ENCODE data around the gene NGRN.
"Not testable (repeated sequence)": the region's sequence is repeated elsewhere in the genome, so short reads cannot be mapped to it uniquely, and the experiment has no call there.

The NGRN gene

GRCh38 chr15:90286678-90287077 lies 21.2 kb downstream of the NGRN start:
- no peak for DNase-seq

GRCh38 chr15:90287101-90287500 lies 21.6 kb downstream of the NGRN start:
- no peak for DNase-seq

DNA sequence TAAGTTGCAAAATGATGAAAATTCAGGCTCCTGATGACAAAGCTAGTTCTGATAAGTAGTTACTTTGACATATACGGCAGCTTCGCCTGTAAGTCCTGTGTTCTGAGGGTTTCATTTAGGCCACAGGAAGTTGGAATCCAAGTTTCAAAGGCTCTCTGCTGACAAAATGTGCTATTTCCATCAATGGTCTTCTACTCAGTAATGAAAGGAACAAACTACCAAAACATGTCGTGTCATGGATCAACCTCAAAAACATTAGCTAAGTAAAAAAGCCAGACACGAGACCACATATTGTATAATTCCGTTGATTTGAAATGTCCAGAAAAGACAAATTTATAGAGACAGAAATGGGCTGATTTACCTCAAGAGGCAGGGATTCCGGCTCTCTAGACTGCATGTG lies 22.5 kb downstream of the NGRN start:
- no peak for DNase-seq

DNA sequence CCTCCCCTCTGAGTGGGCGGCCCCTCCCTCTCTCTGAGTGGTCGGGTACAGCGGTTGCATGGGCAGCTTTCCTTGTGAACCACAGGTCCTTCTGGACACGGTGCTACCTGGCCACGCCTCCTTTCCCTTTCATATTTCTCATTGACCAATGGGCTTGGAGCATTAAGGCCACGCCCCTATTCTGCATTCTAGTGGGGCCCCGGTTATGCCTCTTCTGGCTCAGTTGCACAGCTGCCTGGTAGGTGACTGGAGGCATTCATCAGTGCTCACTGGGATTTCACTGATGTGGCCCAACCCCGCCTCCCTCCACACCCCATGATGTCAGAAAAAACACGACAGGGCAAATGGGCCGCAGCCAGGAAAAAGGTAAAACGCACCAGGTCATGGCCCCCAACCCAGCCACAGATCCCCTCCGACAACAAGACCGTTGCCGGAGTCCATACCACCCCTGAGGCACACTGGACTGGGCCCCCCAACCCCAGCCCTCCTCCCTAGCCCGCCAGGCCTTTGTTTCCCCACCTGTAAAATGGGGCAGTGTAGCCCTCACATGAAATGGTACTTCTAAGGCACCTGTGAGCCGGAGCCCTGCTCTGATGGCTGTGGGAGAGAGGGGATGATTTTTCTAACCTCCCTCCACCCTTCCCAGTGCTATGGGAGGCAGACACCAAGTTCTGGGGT lies 26.3 kb downstream of the NGRN start:
- no peak for DNase-seq

DNA sequence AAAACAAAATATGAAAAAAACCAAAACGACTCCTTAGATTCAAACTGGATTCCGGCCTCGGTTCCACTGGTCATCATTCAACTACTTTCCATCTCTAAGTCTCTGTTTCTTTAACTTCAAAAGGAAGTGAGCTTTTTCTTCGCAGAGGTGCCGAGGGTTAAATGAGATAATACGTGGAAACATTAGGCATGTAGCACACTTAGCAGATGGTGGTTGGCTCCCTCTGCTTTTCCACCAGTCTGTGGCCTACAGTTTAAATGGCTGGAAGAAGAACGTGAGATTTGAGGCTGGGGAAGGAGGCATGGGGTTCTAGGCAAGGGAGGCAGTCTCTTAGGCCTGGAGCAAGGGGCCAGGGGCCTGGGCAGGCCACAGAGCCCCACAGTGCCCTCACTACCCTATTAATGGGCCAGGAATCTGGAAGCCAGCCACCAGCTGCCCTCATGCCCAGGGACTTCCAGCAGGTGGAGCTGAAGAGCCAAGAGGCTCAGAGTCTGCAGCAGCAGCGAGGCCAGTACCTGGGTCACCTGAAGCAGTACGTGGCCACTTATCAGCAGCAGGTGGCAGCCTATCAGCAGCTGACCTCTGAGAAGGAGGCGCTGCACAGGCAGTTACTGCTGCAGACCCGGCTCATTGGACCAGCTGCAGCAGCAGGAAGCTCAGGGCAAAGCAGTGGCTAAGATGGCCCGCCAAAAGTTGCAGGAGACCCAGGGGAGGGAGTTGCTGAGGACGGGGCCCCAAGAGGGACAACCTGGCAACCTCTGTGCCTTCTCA lies 27.8 kb downstream of the NGRN start:
- not testable (repeated sequence) for DNase-seq

DNA sequence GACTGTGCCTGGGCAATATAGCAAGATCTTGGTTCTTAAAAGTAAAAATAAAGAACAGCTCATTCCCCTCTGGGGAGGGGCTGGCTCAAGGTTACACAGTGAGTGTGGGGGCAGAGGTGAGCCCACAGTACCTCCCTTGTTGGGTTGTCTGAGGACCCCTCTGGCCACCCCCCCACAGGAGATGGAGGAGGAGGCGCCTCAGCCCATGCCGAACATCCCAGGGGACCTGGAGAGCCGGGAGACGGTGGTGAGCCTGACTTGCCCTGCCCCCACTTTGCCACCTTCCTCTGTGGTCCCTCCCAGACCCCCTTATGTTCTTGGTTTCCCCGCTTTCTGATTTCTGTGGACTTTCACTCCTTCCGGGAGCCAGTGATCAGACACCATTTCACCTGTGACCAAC lies 28.7 kb downstream of the NGRN start:
- no peak for DNase-seq

GRCh38 chr15:90294601-90295269 lies 29.3 kb downstream of the NGRN start:
- DNase-seq = no peak

DNA sequence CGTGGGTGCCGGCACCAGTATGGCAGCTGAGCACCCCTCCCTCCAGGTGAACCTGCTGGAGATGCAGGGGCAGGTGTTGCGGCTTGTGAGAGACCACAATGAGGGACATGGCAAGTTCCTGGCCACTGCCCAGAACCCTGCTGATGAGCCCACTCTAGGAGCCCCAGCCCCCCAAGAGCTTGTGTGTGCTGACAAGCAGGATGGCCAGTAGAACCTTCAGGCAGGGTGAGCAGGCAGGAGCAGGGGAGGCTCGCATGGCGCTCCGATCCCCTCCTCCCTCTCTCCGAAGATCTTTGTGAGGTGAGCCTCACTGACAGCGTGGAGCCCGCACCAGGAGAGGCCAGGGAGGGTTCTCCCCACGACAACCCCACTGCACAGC lies 29.8 kb downstream of the NGRN start:
- DNase-seq = no peak

DNA sequence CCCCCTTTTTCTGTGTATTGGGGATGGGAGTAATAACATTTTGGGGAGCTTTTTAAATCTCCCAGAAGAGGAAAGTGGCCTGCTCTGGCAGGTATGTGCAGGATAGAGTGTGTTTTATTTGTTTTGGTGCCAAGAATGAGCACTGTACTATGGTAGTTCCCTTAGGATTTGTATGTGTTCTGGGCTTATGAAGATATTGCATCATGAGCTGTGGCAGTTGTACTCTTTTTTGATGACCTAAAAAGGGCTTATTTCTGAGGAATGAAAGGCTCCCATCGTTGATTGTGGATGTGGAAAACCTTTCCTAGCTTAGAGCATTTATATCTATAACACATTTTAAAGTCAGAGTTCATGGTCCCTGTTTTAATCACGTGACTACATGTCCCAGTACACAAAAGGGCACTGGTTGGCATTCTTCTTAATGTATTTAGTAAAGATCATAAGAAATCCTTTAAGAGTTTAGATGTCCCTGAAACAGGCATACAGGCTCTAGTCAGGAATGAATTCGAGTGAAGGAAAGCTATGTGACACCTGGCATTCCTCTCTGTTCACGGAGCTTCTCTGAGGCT lies 30.9 kb downstream of the NGRN start:
- DNase-seq = not testable (repeated sequence)

- DNase-seq = no peak
Measured at GRCh38 chr15:90297021-90297420, 31.5 kb downstream of the NGRN start.

- DNase-seq = no peak
Measured at GRCh38 chr15:90300541-90300940, 35.1 kb downstream of the NGRN start.

DNA sequence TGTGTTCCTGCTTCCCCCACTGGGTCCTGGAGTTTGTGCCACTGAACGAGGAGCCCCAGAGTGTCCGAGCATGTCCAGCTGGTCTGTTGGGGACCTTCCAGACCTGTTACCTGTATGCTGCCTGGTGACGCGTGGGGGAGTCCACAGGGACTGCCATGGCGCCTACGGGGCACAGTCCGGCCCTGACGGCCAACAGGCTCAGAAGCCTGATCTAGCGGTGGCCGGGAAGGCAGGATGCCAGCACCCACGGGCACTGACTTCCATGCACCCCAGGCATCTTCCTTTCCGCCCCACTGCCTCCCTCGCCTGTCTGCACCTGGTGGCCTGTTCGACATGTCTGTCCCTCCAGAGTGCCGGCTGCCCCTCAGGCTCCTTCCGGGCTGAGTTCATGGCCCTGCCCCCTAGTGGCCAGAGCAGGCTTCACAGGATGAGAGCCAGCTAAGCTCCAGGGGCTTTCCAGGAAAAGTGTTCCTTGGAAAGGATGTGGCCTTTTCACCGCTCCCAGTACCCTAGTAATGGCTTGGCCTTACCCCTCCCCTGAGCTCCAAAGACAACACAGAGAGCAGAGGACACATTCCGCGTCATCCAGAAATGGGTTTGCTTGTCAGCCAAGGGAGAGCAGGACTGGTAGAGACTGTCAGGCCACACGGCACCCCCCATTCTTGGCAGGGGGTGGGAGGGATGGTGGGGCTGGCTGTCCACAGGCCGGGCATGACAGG lies 35.7 kb downstream of the NGRN start:
- DNase-seq = no peak

DNA sequence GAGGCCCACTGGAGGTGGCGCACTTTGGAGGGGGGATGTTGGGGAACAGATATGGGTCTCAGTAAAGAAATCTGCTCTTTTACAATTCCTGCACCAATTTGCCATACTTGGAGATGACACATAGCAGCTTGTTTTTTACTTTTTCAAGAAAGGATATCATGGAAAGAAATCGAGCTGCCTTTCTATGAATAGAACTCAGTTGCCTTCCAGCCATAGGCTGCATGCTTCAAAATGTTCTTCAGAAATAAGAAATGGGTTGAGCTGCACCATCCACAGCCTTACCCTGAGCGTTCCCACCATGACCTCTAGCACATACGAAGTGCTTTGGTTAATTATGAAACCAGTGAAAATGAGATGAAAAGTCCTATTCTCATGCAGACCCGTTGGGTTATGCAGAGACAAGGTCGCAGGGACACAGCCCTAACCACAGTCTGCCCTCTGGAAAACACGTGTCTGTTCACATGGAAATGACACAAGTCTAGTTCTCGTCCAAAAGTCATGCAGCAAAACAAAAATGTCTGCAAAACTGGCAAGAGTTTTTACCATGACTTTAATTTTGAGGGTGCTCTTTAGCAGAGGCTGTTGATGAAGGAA lies 36.3 kb downstream of the NGRN start:
- DNase-seq = no peak

DNA sequence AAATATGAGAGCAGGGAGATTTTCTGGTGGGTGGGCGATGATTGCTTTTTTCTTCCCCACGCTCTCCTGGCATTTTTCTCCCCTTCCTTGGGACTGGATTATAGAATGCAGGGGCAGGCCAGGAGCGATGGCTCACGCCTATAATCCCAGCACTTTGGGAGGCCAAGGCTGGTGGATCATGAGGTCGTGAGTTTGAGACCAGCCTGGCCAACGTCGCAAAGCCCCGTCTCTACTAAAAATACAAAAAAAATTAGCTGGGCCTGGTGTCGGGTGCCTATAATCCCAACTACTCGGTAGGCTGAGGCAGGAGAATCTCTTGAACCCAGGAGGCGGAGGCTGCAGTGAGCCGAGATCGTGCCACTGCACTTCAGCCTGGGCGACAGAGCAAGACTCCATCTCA lies 39.9 kb downstream of the NGRN start:
- not testable (repeated sequence) for DNase-seq

GRCh38 chr15:90305932-90306331 lies 40.5 kb downstream of the NGRN start:
- no peak for DNase-seq

DNA sequence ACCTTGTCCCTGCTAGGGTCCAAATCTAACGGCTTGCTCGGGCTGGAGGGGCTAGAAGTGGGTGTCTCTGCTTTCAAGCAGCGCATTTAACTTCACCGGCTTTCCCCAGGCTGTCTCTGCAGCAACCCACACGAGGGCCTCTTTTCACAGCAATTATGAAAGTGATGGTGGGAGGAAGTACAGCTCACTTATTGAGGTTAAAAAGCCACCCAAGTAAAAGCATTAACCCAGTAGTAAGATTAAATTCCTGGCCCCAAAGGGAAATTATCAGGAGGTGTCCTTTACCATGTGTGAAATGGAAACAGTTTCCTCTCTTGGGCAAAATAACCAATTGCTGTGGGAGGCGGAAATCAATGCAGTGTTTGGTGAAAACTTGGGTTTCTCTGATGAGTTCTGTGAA lies 41.1 kb downstream of the NGRN start:
- no peak for DNase-seq

GRCh38 chr15:90307661-90308060 lies 42.2 kb downstream of the NGRN start:
- DNase-seq = no peak

DNA sequence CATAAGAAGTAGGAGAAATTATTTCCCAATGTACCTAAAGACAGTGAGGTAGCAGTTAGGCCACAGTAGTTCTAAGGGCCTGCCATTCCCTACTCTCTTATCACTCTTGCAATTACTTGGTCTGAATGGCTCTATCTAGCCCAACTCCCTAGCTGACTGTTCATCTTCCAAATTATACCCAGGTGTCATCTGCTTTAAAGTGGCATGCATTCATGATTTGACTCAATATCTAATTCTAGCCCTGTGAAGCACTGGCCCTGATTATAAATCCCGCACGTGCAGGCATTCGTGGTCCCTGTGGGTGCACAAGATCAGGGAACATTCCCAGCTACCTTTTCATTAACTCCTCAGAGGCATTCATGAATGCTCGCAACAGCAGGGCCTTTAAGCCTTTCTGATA lies 43.5 kb downstream of the NGRN start:
- no peak for DNase-seq

DNA sequence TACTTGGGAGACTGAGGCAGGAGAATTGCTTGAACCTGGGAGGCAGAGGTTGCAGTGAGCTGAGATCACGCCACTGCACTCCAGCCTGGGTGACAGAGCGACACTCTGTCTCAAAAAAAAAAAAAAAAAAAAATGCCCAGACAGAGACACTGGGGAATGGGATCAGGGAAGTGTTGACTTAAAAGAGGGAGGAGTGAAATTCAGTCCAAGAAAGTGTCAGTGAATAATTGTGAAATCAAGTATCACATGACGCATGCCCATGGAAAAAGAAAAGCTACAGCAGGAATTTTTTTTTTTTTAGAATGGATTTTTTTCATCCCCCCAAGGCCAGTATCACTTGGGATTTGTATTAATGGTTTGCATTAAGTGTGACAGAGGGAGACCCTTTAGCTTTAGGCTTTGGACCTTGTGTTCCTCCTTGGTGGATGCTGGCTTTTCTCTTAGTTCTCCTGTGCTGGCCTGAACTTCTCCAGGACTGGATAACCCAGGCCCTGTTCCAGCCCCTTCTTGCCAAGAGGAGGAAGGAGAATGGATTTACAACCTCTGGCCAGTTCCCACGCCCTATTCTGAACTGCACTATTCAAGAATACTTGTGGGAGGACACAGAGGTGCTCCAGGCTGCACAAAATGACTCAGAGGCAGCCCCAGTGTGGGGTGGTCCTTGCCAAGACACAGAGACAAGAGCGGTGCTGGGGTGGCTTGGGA lies 50.0 kb downstream of the NGRN start:
- no peak for DNase-seq

- DNase-seq = no peak
Measured at GRCh38 chr15:90316139-90316538, 50.7 kb downstream of the NGRN start.

- DNase-seq = no peak
Measured at GRCh38 chr15:90318591-90318990, 53.1 kb downstream of the NGRN start.

All from right forelimb (tissue), 1 donor.